Activated B cell treated with CpG ODN at 0.5 μM for 24 hours (primary cell): ENCODE data around the gene CAPN13. TPM values are rescaled to one million over a fixed set of nuclear protein-coding genes. Genes with fewer than 3 reads are reported as not detected.

ENCODE experiments used
- ATAC-seq: fragments of 200-7000 bp; cut with Tn5 transposase; one replicate; pipeline ENCODE4 v1.10.0; 2021; ENCODE audit warnings: low read depth, mild to moderate bottlenecking, moderate library complexity
- CTCF ChIA-PET: fragments of 350-600 bp; sonication (Branson Sonifier 250); formaldehyde crosslinking; loops from one replicate; lab custom pipeline; 2021; ENCODE audit warnings: antibody characterized with exemption; lab: Charles Lee
- POLR2A ChIA-PET: fragments of 350-600 bp; sonication (Branson Sonifier 250); formaldehyde crosslinking; loops from one replicate; lab custom pipeline; 2021; ENCODE audit warnings: antibody characterized with exemption; lab: Charles Lee
- DNase-seq: peaks from one replicate; pipeline ENCODE4 v3.0.0; 2022
- H3K27ac Mint-ChIP-seq: one replicate; pipeline ENCODE4 v1.8.0; 2020; ENCODE audit warnings: mixed read lengths
- H3K27me3 Mint-ChIP-seq: one replicate; pipeline ENCODE4 v1.8.0; 2021; ENCODE audit warnings: mixed read lengths
- H3K36me3 Mint-ChIP-seq: one replicate; pipeline ENCODE4 v1.8.0; 2021; ENCODE audit warnings: low read depth, mixed read lengths
- H3K4me1 Mint-ChIP-seq: one replicate; pipeline ENCODE4 v1.8.0; 2021; ENCODE audit warnings: mixed read lengths
- H3K4me3 Mint-ChIP-seq: one replicate; pipeline ENCODE4 v1.8.0; 2020; ENCODE audit warnings: mild to moderate bottlenecking, mixed read lengths
- H3K9me3 Mint-ChIP-seq: one replicate; pipeline ENCODE4 v1.8.0; 2020; ENCODE audit warnings: mixed read lengths
- CTCF ChIP-seq: fragments of 200-600 bp; IDR thresholded peaks from one replicate; pipeline ENCODE4 v1.8.0; 2022; ENCODE audit warnings: antibody characterized with exemption, mild to moderate bottlenecking
- intact Hi-C: fragments of 100-400 bp; cut with micrococcal nuclease; formaldehyde crosslinking; loops from one replicate; pipeline ENCODE4 v1.15.1; 2024
- total RNA-seq: library from RNA; stranded (reverse); gene quantifications from 2 replicates; pipeline ENCODE4 v1.2.3, GENCODE V29; 2022

The CAPN13 gene
- total RNA-seq, 1 donor from 2014 or later: not detected

- intact Hi-C loops: no loop called here
- H3K4me3 Mint-ChIP-seq: no peak overlapping the region
- peaks cover 11% of the 10 kb centered on the region for H3K4me1 Mint-ChIP-seq
- H3K27ac Mint-ChIP-seq: no peak overlapping the region
- ATAC-seq: no peak
- no peaks in the 10 kb centered on the region for H3K9me3 Mint-ChIP-seq
- no peaks in the 10 kb centered on the region for H3K27me3 Mint-ChIP-seq
- H3K36me3 Mint-ChIP-seq: no peaks in the 10 kb centered on the region
- TF ChIP-seq CTCF: no peak
- DNase-seq: no peak
- POLR2A ChIA-PET: no interaction called here
- CTCF ChIA-PET: no interaction called here
Observed at GRCh38 chr2:30790879-30791278, 16.4 kb downstream of the CAPN13 start.

GRCh38 chr2:30789670-30790210, 17.5 kb downstream of the CAPN13 start:
- DNase-seq (no peak), ATAC-seq (no peak)
- Mint-ChIP-seq H3K36me3 (no peaks in the 10 kb centered on the region), H3K9me3 (no peaks in the 10 kb centered on the region), H3K4me1 (peaks cover 11% of the 10 kb centered on the region), H3K4me3 (no peak overlapping the region), H3K27ac (no peak overlapping the region), H3K27me3 (no peaks in the 10 kb centered on the region)
- ChIA-PET POLR2A (no interaction called here), CTCF (no interaction called here)
- TF ChIP-seq CTCF: no peak
- intact Hi-C loops: no loop called here

GRCh38 chr2:30786923-30787685, 20.1 kb downstream of the CAPN13 start:
- no peak overlapping the region for H3K4me3 Mint-ChIP-seq
- H3K27me3 Mint-ChIP-seq: no peaks in the 10 kb centered on the region
- no peak overlapping the region for H3K27ac Mint-ChIP-seq
- ChIA-PET POLR2A (no interaction called here), CTCF (no interaction called here)
- no peaks in the 10 kb centered on the region for H3K9me3 Mint-ChIP-seq
- no peak for TF ChIP-seq CTCF
- intact Hi-C loops: no loop called here
- ATAC-seq: no peak
- H3K4me1 Mint-ChIP-seq: peaks cover 2% of the 10 kb centered on the region
- no peaks in the 10 kb centered on the region for H3K36me3 Mint-ChIP-seq
- no peak for DNase-seq

GRCh38 chr2:30784682-30785081, 22.6 kb downstream of the CAPN13 start:
- Mint-ChIP-seq H3K36me3 (no peaks in the 10 kb centered on the region), H3K4me3 (no peak overlapping the region), H3K9me3 (no peaks in the 10 kb centered on the region), H3K27ac (no peak overlapping the region), H3K27me3 (no peaks in the 10 kb centered on the region), H3K4me1 (no peaks in the 10 kb centered on the region)
- ChIA-PET CTCF (no interaction called here), POLR2A (no interaction called here)
- DNase-seq (no peak), ATAC-seq (no peak)
- intact Hi-C loops: no loop called here
- no peak for TF ChIP-seq CTCF

GRCh38 chr2:30781961-30782533, 25.2 kb downstream of the CAPN13 start:
- Mint-ChIP-seq H3K9me3 (no peaks in the 10 kb centered on the region), H3K4me3 (no peak overlapping the region), H3K27ac (no peak overlapping the region), H3K27me3 (no peaks in the 10 kb centered on the region), H3K4me1 (no peaks in the 10 kb centered on the region), H3K36me3 (no peaks in the 10 kb centered on the region)
- ATAC-seq (no peak), DNase-seq (no peak)
- ChIA-PET CTCF (no interaction called here), POLR2A (no interaction called here)
- TF ChIP-seq CTCF: no peak
- intact Hi-C loops: no loop called here
